Measurements from ENCODE around the gene ZNF483.
"Not testable (repeated sequence)": the region's sequence is repeated elsewhere in the genome, so short reads cannot be mapped to it uniquely, and the experiment has no call there.

Gene ZNF483

DNA sequence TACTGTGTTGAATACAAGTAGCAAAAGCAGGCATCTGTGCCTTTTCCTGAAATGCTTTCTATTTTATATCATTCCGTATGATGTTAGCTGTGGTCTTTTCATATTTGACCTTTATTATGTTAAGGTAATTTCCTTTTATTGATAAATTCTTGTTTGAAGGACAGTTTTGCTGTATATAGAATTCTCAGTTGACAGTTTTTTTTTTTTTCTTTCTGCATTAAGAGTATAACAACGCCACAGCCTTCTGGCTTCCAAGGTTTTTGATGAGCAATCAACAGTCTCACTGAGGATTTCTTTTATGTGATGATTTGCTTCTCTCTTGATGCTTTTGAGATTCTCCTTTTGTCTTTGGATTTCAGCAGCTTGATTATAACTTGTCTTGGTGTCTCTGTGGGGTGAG, 23.6 kb downstream of the ZNF483 start:
- DNase-seq = no peak

- DNase-seq = not testable (repeated sequence)
Measured at GRCh38 chr9:111555425-111555824, 30.4 kb downstream of the ZNF483 start.

DNA sequence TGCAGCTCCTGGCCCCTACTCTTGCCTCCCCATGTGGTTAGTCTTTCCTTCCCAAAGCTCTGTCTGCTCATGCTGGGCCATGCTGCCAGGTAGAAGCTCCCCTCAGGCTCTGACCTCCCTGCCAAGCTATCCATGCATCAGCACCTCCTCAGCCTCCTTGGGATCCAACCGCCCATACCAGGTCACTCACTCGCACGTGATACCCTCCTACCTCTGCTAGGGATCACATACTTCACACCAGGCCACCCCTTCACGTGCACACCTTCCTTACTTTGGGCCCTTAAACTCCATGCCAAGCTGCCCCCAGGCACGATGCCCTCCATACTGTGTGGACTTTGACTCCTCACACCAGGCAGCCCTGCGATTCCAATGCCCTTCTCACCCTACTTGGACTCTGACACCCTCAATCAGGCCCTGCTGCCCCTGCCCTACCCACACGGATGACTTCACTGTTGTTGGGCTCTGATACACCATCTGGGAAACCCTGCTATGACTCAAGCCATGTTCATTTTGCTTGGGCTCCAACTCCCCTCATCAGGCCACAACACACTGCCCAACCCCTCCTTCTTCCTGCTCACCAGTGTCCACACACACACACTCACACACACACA, 34.1 kb downstream of the ZNF483 start:
- no peak for DNase-seq

DNA sequence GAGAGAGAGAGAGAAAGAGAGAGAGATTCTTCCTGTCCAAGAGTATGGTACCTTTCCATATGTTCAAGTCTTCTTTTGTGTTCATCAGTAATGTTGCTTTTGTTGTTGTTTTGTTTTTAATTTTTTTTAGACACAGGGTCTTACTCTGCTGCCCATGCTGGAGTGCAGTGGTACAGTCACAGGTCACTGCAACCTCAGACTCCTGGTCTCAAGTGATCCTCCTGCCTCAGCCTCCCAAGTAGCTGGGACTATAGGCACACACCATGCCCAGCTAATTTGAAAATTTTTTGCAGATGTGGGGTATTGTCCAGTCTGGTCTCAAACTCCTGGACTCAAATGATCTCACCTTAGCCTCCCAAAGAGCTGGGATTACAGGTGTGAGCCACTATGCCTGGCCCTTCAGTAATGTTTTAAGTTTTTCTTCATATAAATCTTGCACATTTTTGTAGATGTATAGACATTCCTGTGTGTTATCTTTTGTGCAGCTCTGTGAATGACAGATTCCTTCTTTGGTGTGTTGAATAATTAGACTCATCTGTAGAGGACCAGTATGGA, 36.3 kb downstream of the ZNF483 start:
- DNase-seq = no peak

- DNase-seq = no peak
Measured at GRCh38 chr9:111566234-111566633, 41.3 kb downstream of the ZNF483 start.

- not testable (repeated sequence) for DNase-seq
Measured at GRCh38 chr9:111568127-111568526, 43.1 kb downstream of the ZNF483 start.

GRCh38 chr9:111572950-111573604, 48.1 kb downstream of the ZNF483 start:
- no peak for DNase-seq

DNA sequence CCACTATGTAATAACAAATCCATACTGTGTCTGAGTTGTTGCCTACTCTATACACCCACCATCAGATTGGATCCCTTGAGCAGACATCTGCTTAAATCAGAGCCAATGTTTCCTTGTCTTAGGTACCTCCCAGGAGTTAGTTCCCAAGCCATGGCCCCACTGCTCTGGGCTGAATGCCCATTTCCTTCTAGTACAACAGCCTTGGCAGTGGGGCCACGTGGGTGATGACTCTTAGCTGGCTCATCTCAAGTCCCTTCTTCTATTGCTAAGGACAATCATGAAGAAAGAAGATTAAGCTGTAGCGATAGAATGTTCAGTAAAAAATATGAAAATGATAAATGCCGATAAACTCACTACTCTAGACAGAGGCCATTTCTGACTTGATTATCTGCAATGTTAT, 57.9 kb downstream of the ZNF483 start:
- DNase-seq = no peak

GRCh38 chr9:111586378-111586777, 61.4 kb downstream of the ZNF483 start:
- no peak for DNase-seq

GRCh38 chr9:111588846-111589245, 63.9 kb downstream of the ZNF483 start:
- DNase-seq = no peak

- peak; percentile 49 for DNase-seq
Measured at GRCh38 chr9:111597852-111598732, 73.1 kb downstream of the ZNF483 start.

DNA sequence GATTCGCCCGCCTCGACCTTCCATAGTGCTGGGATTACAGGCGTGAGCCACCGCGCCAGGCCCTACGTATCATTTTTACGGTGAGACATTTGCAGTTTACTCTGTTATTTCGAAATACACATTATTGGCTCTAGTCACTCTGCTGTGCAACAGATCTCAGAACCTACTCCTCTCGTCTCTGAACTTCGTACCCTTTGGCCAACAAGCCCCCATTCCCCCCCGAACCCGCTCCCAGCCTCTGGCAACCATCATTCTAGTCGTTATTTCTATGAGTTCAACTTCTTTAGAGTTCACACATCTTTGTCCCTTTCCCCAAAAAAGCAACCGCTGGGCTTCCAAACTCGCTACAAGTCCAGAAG, 73.7 kb downstream of the ZNF483 start:
- DNase-seq = no peak

GRCh38 chr9:111599092-111599954, 74.3 kb downstream of the ZNF483 start, which contains the start of gene PTGR1:
TSS of gene PTGR1 (minus strand) at chr9:111599647. CDS start at chr9:111597422, 2,225 bp downstream.
- no peak for DNase-seq

- no peak for DNase-seq
Measured at GRCh38 chr9:111599955-111600343, 75.0 kb downstream of the ZNF483 start.

DNA sequence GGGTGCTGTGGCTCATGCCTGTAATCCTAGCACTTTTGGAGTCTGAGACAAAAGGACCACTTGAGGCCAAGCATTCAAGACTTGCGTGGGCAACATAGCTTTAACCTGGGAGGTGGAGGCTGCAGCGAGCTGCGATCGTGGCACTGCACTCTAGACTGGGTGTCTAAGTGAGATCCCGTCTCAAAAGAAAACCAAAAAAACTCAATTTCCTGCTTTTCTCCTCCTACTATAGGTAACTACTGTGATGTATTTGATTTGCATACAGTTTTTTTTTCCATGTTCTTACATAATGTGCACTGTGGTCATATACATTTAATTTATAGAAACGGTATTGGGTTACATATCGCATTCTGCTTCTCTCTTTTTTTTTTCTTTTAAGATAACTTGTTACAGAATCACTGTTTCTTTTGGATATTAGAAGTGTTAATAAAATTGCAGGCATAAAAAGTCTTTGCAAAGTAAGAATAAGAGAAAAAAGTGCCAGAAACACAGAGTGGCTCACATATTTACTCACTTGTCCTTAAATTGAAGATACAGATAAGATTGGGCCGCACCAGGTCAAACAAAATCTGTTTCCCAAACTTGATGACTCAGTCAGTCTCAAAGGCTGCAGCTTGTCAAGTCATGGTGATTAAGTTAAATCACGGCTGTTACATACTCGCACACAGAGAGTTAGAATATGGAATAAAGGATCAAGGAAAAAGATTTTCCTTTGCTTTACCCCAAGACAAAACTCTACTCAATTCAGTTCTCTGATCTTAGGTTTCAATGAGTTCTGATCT, 76.4 kb downstream of the ZNF483 start:
- DNase-seq = no peak

DNA sequence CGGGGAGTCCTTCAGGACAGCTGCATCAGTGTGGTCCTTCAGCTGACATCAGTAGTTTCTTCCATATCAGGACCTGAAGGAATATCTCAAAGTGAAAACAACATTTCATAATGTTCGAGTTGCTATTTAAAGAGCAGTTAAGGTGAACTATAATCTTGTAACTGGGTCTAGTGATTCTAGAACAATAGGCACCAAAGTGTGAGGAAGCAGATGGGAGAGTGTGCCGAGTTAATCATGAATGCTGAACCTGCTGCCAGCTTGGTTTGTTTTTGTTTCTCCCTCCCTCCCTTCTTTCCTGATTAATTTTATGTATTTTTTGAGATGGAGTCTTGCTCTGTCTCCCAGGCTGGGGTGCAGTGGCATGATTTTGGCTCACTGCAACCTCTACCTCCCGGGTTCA, 78.1 kb downstream of the ZNF483 start:
- DNase-seq = no peak

DNA sequence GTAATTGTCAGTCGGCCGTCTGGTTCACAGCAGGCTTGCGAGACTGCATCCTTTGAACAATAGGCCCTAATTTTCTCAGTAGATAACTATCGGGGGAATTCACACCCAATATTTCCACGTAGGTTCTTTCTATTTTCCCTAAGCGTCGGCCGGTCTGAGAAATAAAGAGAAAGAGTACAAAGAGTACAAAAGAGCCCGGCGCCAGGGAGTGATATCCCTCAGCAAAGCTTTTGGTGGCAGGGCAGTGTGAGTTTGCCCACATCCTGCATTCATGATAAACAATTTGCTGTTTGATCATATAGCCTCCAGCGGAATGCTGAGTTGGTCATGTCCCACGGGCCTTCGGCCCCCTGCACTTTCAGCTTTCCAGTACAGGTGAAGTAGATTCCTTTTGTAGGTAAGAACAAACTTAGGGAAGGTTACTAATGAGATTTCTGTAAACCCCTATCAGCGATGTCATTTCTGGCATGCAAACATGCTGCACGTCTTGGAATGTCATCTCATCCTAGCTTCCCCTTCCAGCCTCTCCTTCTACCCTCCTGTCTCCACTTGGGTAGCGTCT, 79.2 kb downstream of the ZNF483 start:
- DNase-seq = no peak

GRCh38 chr9:111605041-111605559, 80.1 kb downstream of the ZNF483 start:
- no peak for DNase-seq

DNA sequence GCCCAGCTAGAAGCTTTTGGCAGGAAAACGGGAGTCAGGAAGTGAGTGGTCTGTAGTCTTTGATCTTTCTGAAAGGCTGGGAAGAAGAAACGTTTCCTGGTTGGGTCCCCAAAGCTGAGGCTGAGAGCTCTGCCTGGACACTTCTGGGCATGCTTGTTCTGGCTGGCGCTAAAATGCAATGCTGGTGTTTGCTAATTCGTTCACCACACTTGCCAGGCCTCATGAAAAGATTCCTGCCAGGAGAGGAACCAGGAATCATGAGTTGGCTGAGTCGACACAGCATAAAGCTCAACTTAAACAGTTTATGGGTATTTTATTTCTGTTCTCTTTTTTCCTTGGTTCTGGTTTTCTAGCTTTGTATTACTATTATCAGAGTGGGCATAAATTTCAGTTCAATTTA, 85.2 kb downstream of the ZNF483 start:
- DNase-seq = no peak

DNA sequence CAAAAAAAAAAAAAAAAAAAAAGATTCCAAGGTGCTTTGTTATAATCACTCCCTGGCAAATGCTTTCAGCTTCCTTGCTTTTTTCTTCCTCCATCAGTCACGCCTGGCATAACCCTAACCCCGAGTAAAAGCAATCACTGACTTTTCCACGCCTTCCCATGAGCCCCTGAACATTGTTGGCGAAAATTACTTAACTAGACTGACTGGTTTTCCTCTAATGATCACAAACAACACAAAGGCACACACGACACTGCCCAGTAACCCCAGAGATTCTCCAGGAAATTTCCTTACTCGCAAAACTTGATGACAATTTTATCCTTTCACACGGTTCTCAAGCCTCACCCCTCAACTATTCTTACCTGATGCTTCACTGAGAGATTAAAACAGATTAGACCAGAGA, 85.9 kb downstream of the ZNF483 start:
- no peak for DNase-seq

DNA sequence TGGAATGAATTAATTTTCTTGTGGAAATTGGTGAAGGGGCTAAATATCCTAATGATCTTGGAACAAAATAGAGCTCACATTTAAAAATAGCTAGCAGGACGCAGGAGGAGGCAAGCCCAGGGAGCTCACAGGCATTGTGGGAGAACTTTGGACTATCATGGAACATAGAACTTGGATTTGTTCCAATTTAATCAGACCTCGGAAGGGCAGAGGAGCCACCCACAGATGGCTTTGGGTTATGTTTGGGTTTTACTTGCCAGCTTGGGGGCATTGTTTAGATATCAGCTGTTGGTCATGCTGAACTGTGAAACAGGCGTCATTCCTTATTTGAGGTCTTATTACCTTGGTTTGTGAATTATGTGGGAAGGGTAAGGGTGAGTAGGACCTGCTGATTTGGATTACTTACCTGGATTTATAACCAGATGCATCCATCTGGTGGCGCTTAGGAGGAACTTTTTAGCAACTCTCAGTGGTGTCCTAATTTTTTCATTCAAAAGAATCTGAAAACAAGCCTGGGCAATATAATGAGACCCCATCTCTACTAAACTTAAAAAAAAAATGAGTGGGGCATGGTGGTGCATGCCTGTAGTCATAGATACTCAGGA, 88.6 kb downstream of the ZNF483 start:
- DNase-seq = no peak

Measured in CD4-positive, alpha-beta T cell treated with Interleukin-15 for 1 hour (primary cell).